GM21576 (cell line): Measurements from ENCODE around the gene SLC41A1.

ENCODE experiments used
- ATAC-seq: cut with Tn5 transposase; IDR thresholded peaks from one replicate; pipeline ENCODE4 v1.9.1; 2021; ENCODE audit warnings: mild to moderate bottlenecking, moderate library complexity; ENCODE audit not compliant: unreplicated experiment

SLC41A1 gene

DNA sequence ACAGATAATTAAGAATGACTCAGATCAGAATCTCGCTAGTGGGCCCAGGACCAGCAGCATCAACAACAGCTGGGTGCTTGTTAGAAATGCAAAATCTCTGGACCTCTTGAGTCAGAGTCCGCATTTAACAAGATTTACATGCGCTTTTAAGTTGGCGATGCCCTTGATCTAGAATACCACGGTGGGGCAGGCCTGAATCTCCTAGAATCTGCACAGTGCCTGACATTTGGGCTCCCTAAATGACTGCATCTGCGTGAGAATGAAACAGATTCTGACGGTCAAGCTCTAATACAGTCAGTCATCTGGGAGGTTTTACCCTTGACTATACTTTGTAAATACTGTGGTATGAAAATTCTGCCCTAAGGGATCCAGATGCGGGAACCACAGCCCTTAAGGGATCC lies 20.5 kb downstream of the SLC41A1 start:
- ATAC-seq = peak; percentile 47

- peak; percentile 64 for ATAC-seq
Observed at GRCh38 chr1:205791568-205792180, 21.3 kb downstream of the SLC41A1 start.

DNA sequence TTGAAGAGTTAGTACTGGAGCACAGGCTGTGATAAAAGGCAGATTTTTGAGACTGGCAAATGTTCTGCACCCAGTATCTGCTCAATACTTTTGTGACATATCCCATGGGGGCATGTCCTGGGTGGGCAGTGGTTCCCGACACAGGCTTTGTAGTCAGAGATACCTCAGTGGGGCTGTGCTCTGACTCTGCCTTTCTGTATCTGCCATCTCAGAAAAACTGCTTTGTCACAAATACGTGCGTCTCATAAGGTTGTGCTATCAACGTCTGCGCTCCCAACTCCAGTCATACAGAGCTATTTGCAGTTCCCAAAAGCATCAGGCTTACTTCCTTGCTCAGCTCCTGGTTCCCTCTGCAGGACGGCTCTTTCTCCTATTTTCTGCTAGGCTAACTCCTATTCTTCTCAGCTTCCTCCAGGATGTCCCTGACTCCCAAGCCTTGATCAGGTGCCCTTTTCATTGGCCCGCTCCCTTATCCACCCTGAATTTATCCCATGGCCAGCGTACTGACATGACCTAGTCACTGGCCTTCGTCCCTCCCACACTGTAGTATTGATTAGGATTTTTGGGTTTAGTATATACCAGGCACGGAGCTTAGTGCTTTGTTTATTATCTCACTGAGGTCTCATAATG lies 25.6 kb downstream of the SLC41A1 start:
- ATAC-seq = no peak

DNA sequence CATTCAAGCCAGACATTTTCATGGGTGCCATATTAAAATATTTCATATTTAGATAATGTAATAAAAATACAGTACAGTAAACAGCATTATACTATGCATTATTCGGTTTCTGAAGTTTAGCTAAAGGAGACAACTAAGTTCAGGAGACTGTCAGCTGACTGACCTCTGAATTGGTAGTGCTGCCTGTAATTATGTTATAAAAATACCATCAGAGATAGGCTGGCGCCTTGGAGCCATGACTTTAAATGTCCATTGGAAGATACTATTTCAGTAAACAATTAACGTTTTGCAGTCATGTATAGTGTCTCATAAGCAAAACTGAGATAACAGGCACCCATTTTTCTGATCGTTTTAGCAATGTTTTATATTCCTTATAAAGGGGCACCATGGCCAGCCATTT lies 26.4 kb downstream of the SLC41A1 start:
- ATAC-seq = no peak

- ATAC-seq = no peak
Observed at GRCh38 chr1:205785446-205785845, 27.6 kb downstream of the SLC41A1 start.

DNA sequence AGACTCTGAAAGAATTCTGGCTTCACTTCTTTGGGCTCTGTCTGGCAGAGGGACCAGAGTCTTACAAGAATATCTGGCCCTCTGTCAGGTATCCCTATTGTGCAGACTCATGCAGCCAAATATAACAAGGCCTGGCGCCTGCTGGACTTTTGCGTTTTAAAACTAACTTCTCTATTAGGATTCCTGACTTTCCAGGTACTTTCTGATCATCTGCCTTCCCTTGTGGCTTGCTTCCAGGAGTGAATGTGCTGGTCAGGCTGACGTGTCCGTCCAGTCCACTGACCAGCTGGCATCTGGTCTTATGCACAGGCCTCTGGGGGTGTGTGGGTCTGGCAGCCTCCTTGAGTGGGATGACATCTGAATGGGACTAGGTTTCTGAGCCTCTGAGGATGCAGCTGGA lies 29.1 kb downstream of the SLC41A1 start:
- ATAC-seq = no peak

GRCh38 chr1:205783433-205783795 lies 29.6 kb downstream of the SLC41A1 start:
- no peak for ATAC-seq

GRCh38 chr1:205782627-205783432 lies 30.2 kb downstream of the SLC41A1 start:
- no peak for ATAC-seq

DNA sequence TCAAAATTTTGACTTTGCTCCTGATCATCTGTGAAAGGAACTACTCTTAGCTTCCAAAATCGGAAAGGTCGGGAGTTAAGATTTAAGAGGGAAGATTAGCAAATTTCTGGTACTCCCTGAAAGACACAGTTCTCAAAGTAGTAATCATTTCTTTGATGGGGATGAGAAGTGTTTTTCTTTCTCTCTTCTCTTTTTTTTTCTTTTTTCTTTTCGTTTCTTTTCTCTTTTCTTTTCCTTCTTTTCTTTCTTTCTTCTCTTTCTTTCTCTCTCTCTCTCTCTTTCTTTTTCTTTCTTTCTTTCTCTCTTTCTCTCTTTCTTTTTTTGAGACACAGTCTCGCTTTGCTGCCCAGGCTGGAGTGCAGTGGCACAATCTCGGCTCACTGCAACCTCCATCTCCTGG lies 32.7 kb downstream of the SLC41A1 start:
- no peak for ATAC-seq

- ATAC-seq = no peak
Observed at GRCh38 chr1:205777994-205778393, 35.0 kb downstream of the SLC41A1 start.

- no peak for ATAC-seq
Observed at GRCh38 chr1:205775717-205776056, 37.3 kb downstream of the SLC41A1 start.

DNA sequence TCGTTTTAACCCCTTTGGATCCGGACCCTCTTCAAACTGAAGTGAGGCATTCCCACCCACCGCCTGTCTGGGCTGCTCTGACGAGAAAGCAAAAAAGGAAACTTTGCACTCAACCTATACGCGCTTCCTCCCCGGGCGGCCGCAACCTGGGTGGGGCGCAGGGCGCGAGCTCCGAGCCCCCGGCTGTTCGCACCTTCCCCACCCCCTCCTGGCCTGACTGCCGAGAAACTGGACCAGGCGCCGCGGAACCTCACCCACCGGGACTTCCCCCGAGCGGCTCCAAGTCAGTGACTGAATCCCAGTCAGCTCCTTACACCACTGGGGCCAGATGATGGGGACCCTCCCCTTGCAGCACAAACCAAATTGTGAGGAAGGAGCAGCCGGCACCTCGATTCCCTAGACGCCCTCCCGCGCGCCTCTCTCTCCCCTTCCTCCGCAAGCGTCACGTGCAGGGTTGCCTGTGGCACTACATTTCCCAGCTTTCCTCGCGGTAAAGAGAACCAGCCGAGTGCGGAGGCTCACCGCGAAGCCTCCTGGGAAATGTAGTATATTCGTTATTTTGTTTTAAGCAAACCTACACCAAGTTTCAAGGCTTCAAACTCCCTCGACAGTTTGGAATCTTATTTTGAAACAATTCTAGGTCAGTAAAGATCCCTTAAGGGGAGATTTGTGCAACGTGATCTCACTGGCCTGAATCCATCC lies 37.8 kb downstream of the SLC41A1 start, which contains the start of gene RAB29:
TSS of gene RAB29 (minus strand) at position 468 of the 702 bp plus-strand sequence. CDS start 526 bp downstream, outside the sequence.
- ATAC-seq = peak; percentile 78

- no peak for ATAC-seq
Observed at GRCh38 chr1:205774198-205775014, 38.6 kb downstream of the SLC41A1 start.

GRCh38 chr1:205772607-205773032 lies 40.4 kb downstream of the SLC41A1 start:
- ATAC-seq = no peak

DNA sequence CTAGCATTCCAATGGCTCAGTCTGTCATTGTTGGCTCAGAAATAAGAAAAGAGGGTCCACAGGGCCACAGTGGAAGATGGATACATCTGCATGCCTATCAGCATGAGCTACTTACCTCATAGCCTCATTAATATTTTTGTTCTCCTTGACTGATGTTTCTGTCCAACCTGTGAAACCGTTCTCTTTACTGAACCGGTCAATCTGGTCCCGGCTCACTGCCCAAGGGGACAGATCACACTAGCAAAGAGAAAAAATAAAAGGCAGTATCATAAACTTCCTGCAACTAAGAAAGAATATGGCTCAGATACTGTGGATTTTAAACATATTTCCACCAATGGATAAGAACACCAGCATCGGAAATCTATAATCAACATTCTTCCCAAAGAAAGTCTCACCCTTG lies 42.4 kb downstream of the SLC41A1 start:
- ATAC-seq = no peak

GRCh38 chr1:205769641-205770365 lies 43.2 kb downstream of the SLC41A1 start:
- ATAC-seq = no peak

GRCh38 chr1:205767248-205767647 lies 45.8 kb downstream of the SLC41A1 start:
- no peak for ATAC-seq

GRCh38 chr1:205766570-205766969 lies 46.4 kb downstream of the SLC41A1 start:
- no peak for ATAC-seq

GRCh38 chr1:205766038-205766437 lies 47.0 kb downstream of the SLC41A1 start:
- ATAC-seq = no peak

DNA sequence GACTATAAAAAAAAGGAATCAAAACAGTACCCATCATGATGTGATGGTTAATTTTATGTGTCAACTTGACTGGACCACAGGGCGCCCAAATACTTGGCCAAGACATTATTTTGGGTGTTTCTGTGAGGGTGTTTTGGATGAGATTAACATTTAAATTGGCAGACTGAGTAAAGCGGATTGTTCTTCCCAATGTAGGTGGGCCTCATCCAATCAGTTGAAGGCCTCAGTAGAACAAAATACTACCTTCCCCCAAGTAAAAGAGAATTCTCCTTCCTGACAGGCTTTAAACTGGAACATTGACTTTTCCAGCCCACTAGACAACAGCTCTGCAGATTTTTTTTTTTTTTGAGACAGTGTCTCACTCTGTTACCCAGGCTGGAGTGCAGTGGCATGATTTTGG lies 48.4 kb downstream of the SLC41A1 start:
- no peak for ATAC-seq
